Subcutaneous preadipocyte (primary cell): ENCODE data around the gene CT45A1. TPM values are rescaled to one million over a fixed set of nuclear protein-coding genes. Genes with fewer than 3 reads are reported as not detected.

Source experiments
- small RNA-seq: library from RNA; depleted of rRNA; stranded (forward); fragments of <200 nt; gene quantifications from one replicate; pipeline ENCODE3, GENCODE V24; 2012
- total RNA-seq: library from RNA; depleted of rRNA; stranded (reverse); fragments of >200 nt; gene quantifications from 2 replicates; pipeline ENCODE4 v1.2.3, GENCODE V29; 2012

The CT45A1 gene
- not detected in 2 replicates for total RNA-seq

GRCh38 chrX:135713183-135713689, at the start of gene CT45A1:
TSS of gene CT45A1 (plus strand) at chrX:135713639. CDS start at chrX:135718941, 5,302 bp downstream.

GRCh38 chrX:135768091-135768490, 54.7 kb downstream of the CT45A1 start, which contains the start of gene CT45A3:
TSS of gene CT45A3 (minus strand) at chrX:135768191. CDS start at chrX:135764444, 3,747 bp downstream.

Small RNAs within 50 kb of the gene (small RNA-seq; reads per million reads assigned to genes)
- not detected for gene AC240442.1

Other genes starting within 250 kb of the CT45A1 start
- 2.2 and 2.6 TPM in 2 replicates for gene INTS6L, start 193.0 kb upstream of the CT45A1 start, total RNA-seq
- not detected in 2 replicates for gene CT45A3, start 54.6 kb downstream of the CT45A1 start, total RNA-seq
- gene CT45A5, start 71.9 kb downstream of the CT45A1 start, total RNA-seq = not detected in 2 replicates
- gene CT45A6, start 89.1 kb downstream of the CT45A1 start, total RNA-seq = not detected in 2 replicates
- gene CT45A2, start 106.4 kb downstream of the CT45A1 start, total RNA-seq = not detected in 2 replicates
- not detected in 2 replicates for gene CT45A7, start 123.6 kb downstream of the CT45A1 start, total RNA-seq
- not detected in 2 replicates for gene CT45A8, start 140.9 kb downstream of the CT45A1 start, total RNA-seq
- gene CT45A9, start 158.2 kb downstream of the CT45A1 start, total RNA-seq = not detected in 2 replicates
- gene CT45A10, start 179.8 kb downstream of the CT45A1 start, total RNA-seq = not detected in 2 replicates
- gene SAGE1, start 180.1 kb downstream of the CT45A1 start, total RNA-seq = not detected in 2 replicates